Vagina (tissue), 2 donors: ENCODE data around the gene SBNO1. TPM values are rescaled to one million over a fixed set of nuclear protein-coding genes. Genes with fewer than 3 reads are reported as not detected.

ENCODE experiments used
- DNase-seq, 2 donors: peaks; one replicate each; pipeline ENCODE4 v3.0.0-alpha.2; 2017; ENCODE audit errors: extremely low spot score in 2 of 2
- H3K27ac ChIP-seq: fragments of 200-600 bp; sonication (generic); one replicate; pipeline ENCODE4 v1.5.1; 2019
- H3K27me3 ChIP-seq: fragments of 200-600 bp; sonication (generic); one replicate; pipeline ENCODE4 v1.5.1; 2019
- H3K36me3 ChIP-seq, 2 donors: fragments of 200-600 bp; sonication (generic); one replicate each; pipeline ENCODE4 v1.5.1; 2017 to 2019
- H3K4me1 ChIP-seq: fragments of 200-600 bp; sonication (generic); one replicate; pipeline ENCODE4 v1.5.1; 2019
- H3K4me3 ChIP-seq, 2 donors: fragments of 200-600 bp; sonication (generic); 1 replicate in 1 of 2; 2 replicates in 1 of 2; pipeline ENCODE4 v1.5.1; 2016 to 2019
- H3K9me3 ChIP-seq: fragments of 200-600 bp; sonication (generic); one replicate; pipeline ENCODE4 v1.5.1; 2019
- CTCF ChIP-seq, 3 experiments: fragments of 450-650 bp in 2 of 3; fragments of 200-600 bp in 1 of 3; sonication (generic) in 1 of 3; IDR thresholded peaks; one replicate each; pipeline ENCODE4 v1.5.1; 2017 to 2019; ENCODE audit warnings: antibody characterized with exemption in 3 of 3, mild to moderate bottlenecking in 2 of 3, moderate library complexity in 2 of 3
- POLR2A ChIP-seq, 2 donors: fragments of 450-650 bp; IDR thresholded peaks; one replicate each; pipeline ENCODE4 v1.6.1; 2017; ENCODE audit warnings: antibody characterized with exemption in 2 of 2, mild to moderate bottlenecking in 2 of 2, moderate library complexity in 2 of 2
- POLR2AphosphoS5 ChIP-seq, 2 donors: sonication (generic); formaldehyde crosslinking; IDR thresholded peaks; one replicate each; pipeline ENCODE4 v1.9.0; 2017; ENCODE audit warnings: antibody characterized with exemption in 2 of 2, mild to moderate bottlenecking in 2 of 2, low read depth in 1 of 2; ENCODE audit not compliant: insufficient read depth in 1 of 2
- intact Hi-C: fragments of 100-400 bp; cut with DNase I; formaldehyde crosslinking; loops from one replicate; pipeline ENCODE4 v1.15.1; 2023
- total RNA-seq: library from RNA; depleted of rRNA; stranded (reverse); fragments of >200 nt; gene quantifications from one replicate; pipeline ENCODE4 v1.2.3, GENCODE V29; 2016

Gene SBNO1
- total RNA-seq, 1 donor from 2014 or later, result 15.0 TPM

GRCh38 chr12:123289911-123290310 lies 74.7 kb downstream of the SBNO1 start:
- Histone ChIP-seq H3K36me3 (peaks cover 0 to 26% of the 10 kb centered on the region in 2 donors), H3K27me3 (no peaks in the 10 kb centered on the region), H3K9me3 (no peaks in the 10 kb centered on the region), H3K4me3 (no peak overlapping the region), H3K4me1 (no peaks in the 10 kb centered on the region), H3K27ac (no peak overlapping the region)
- DNase-seq, result no peak
- TF ChIP-seq POLR2AphosphoS5 (IDR thresholded peaks at IDR 0.05; ENCODE audit: insufficient read depth in 1 of 2, low read depth in 1 of 2) (no peak), POLR2A (IDR thresholded peaks at IDR 0.05) (no peak), CTCF (IDR thresholded peaks at IDR 0.05) (no peak)
- intact Hi-C loops, result no loop called here

GRCh38 chr12:123288751-123289346 lies 75.8 kb downstream of the SBNO1 start:
- intact Hi-C loops, result no loop called here
- no peak overlapping the region for H3K27ac ChIP-seq
- no peaks in the 10 kb centered on the region for H3K4me1 ChIP-seq
- H3K4me3 ChIP-seq, result no peak overlapping the region
- no peak for DNase-seq
- H3K27me3 ChIP-seq, result no peaks in the 10 kb centered on the region
- peaks cover 0 to 18% of the 10 kb centered on the region in 2 donors for H3K36me3 ChIP-seq
- no peaks in the 10 kb centered on the region for H3K9me3 ChIP-seq
- TF ChIP-seq CTCF (IDR thresholded peaks at IDR 0.05) (no peak), POLR2A (IDR thresholded peaks at IDR 0.05) (no peak), POLR2AphosphoS5 (IDR thresholded peaks at IDR 0.05; ENCODE audit: insufficient read depth in 1 of 2, low read depth in 1 of 2) (no peak)

- Histone ChIP-seq H3K27ac (no peak overlapping the region), H3K4me3 (no peak overlapping the region), H3K9me3 (no peaks in the 10 kb centered on the region), H3K4me1 (no peaks in the 10 kb centered on the region), H3K27me3 (no peaks in the 10 kb centered on the region), H3K36me3 (peaks cover 0 to 10% of the 10 kb centered on the region in 2 donors)
- TF ChIP-seq POLR2AphosphoS5 (IDR thresholded peaks at IDR 0.05; ENCODE audit: insufficient read depth in 1 of 2, low read depth in 1 of 2), result no peak
- no peak for TF ChIP-seq POLR2A (IDR thresholded peaks at IDR 0.05)
- TF ChIP-seq CTCF (IDR thresholded peaks at IDR 0.05), result no peak
- no peak for DNase-seq
- intact Hi-C loops, result no loop called here
Observed at GRCh38 chr12:123286652-123287373, 77.8 kb downstream of the SBNO1 start.

GRCh38 chr12:123284669-123285068 lies 80.0 kb downstream of the SBNO1 start:
- no peak overlapping the region for H3K4me3 ChIP-seq
- peaks cover 0 to 2% of the 10 kb centered on the region in 2 donors for H3K36me3 ChIP-seq
- TF ChIP-seq POLR2A (IDR thresholded peaks at IDR 0.05), result no peak
- no peak for TF ChIP-seq POLR2AphosphoS5 (IDR thresholded peaks at IDR 0.05; ENCODE audit: insufficient read depth in 1 of 2, low read depth in 1 of 2)
- no peak for TF ChIP-seq CTCF (IDR thresholded peaks at IDR 0.05)
- no peaks in the 10 kb centered on the region for H3K27me3 ChIP-seq
- DNase-seq, result no peak
- no peaks in the 10 kb centered on the region for H3K9me3 ChIP-seq
- H3K27ac ChIP-seq, result no peak overlapping the region
- H3K4me1 ChIP-seq, result no peaks in the 10 kb centered on the region
- intact Hi-C loops, result no loop called here

- Histone ChIP-seq H3K9me3 (no peaks in the 10 kb centered on the region), H3K4me1 (no peaks in the 10 kb centered on the region), H3K27ac (no peak overlapping the region), H3K27me3 (no peaks in the 10 kb centered on the region), H3K4me3 (no peak overlapping the region), H3K36me3 (no peaks in the 10 kb centered on the region)
- intact Hi-C loops, result no loop called here
- DNase-seq, result no peak
- no peak for TF ChIP-seq CTCF (IDR thresholded peaks at IDR 0.05)
Observed at GRCh38 chr12:123283461-123283860, 81.2 kb downstream of the SBNO1 start.
